ENCODE results near the gene NUP43.

The NUP43 gene

DNA sequence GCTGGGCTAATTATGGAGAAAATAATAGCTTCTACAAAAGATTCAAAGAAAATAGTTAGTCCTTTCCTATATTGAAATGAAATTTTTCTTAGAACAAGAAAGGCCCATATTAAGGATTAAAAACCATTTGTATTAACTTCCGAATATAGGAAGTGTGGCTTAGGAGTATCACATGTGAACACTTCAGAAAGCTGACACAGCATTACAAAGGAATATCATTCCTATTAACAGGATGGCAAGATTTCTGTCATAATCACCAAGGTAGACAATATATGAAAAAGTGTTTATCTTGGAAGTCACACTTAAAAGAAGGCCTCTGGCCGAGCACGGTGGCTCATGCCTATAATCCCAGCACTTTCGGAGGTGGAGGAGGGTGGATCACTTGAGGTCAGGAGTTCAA is 23.1 kb downstream of the NUP43 start:
- no peak overlapping the region for H3K9ac ChIP-seq (ENCODE audit: low read depth, low read length, poor library complexity, severe bottlenecking)
- no peaks in the 10 kb centered on the region for H3K9me3 ChIP-seq (ENCODE audit: insufficient read depth, low read depth, low read length)
- H3K36me3 ChIP-seq (ENCODE audit: insufficient read depth, low read length), result peaks cover 30% of the 10 kb centered on the region
- H3K27me3 ChIP-seq (ENCODE audit: insufficient read depth, low read length, poor library complexity, severe bottlenecking), result no peaks in the 10 kb centered on the region
- H3K4me3 ChIP-seq (ENCODE audit: low read length, poor library complexity, severe bottlenecking), result no peak overlapping the region
- H4K20me1 ChIP-seq (ENCODE audit: insufficient read depth, low read length, poor library complexity, severe bottlenecking), result no peaks in the 10 kb centered on the region
- H2AFZ ChIP-seq (ENCODE audit: low read length), result no peak overlapping the region
- peaks cover 2% of the 10 kb centered on the region; the same call in 1 of the 2 replicates for H3F3A ChIP-seq (ENCODE audit: low read depth)
- H3K4me2 ChIP-seq (ENCODE audit: low read depth, low read length, poor library complexity, severe bottlenecking), result no peak overlapping the region
- TF ChIP-seq, protein P1, sequence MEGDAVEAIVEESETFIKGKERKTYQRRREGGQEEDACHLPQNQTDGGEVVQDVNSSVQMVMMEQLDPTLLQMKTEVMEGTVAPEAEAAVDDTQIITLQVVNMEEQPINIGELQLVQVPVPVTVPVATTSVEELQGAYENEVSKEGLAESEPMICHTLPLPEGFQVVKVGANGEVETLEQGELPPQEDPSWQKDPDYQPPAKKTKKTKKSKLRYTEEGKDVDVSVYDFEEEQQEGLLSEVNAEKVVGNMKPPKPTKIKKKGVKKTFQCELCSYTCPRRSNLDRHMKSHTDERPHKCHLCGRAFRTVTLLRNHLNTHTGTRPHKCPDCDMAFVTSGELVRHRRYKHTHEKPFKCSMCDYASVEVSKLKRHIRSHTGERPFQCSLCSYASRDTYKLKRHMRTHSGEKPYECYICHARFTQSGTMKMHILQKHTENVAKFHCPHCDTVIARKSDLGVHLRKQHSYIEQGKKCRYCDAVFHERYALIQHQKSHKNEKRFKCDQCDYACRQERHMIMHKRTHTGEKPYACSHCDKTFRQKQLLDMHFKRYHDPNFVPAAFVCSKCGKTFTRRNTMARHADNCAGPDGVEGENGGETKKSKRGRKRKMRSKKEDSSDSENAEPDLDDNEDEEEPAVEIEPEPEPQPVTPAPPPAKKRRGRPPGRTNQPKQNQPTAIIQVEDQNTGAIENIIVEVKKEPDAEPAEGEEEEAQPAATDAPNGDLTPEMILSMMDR (conservative IDR thresholded peaks at IDR 0.05; ENCODE audit: low read length), result no peak
- TF ChIP-seq EZH2phosphoT487 (IDR thresholded peaks at IDR 0.05; ENCODE audit: borderline replicate concordance), result no peak
- H3K79me2 ChIP-seq (ENCODE audit: insufficient read depth, low read length), result peaks cover 10% of the 10 kb centered on the region; the same call in 1 of the 2 replicates
- H3K9me2 ChIP-seq (replicated peaks; ENCODE audit: low read depth, low read length), result no peaks in the 10 kb centered on the region
- peaks cover 17% of the 10 kb centered on the region for H3K4me1 ChIP-seq (ENCODE audit: insufficient read depth, low read length, poor library complexity, severe bottlenecking)

DNA sequence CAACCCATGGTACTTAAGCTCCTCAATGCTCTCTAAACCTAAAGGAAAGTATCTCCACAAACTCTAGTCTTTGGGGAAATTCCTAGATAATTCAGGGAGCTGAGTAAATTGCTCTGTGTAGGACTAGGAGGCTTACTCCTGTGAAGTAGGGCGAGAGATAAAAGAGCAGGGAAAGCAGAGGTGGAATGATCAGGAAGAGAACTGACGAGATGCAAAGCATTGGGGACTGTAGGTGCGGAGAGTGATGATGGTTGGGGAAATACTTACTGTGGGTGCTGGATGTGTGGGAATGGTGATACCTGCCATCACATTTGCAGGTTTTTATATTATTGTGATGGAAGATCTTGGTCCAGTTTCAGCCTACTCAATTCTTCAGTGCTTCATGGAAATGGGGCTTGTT is 26.8 kb downstream of the NUP43 start:
- peaks cover 28% of the 10 kb centered on the region for H4K20me1 ChIP-seq (ENCODE audit: insufficient read depth, low read length, poor library complexity, severe bottlenecking)
- H3K9me3 ChIP-seq (ENCODE audit: insufficient read depth, low read depth, low read length), result no peaks in the 10 kb centered on the region
- H3K9ac ChIP-seq (ENCODE audit: low read depth, low read length, poor library complexity, severe bottlenecking), result peak overlapping the region; percentile 28
- no peaks in the 10 kb centered on the region for H3K9me2 ChIP-seq (replicated peaks; ENCODE audit: low read depth, low read length)
- peaks cover 5% of the 10 kb centered on the region; the same call in 1 of the 2 replicates for H3K36me3 ChIP-seq (ENCODE audit: insufficient read depth, low read length)
- no peak overlapping the region for H3K4me3 ChIP-seq (ENCODE audit: low read length, poor library complexity, severe bottlenecking)
- H3F3A ChIP-seq (ENCODE audit: low read depth), result no peaks in the 10 kb centered on the region
- peaks cover 48% of the 10 kb centered on the region for H3K79me2 ChIP-seq (ENCODE audit: insufficient read depth, low read length)
- H3K4me1 ChIP-seq (ENCODE audit: insufficient read depth, low read length, poor library complexity, severe bottlenecking), result peaks cover 20% of the 10 kb centered on the region
- H3K4me2 ChIP-seq (ENCODE audit: low read depth, low read length, poor library complexity, severe bottlenecking), result no peak overlapping the region
- TF ChIP-seq, protein P1 (conservative IDR thresholded peaks at IDR 0.05; ENCODE audit: low read length), result no peak
- no peak for TF ChIP-seq EZH2phosphoT487 (IDR thresholded peaks at IDR 0.05; ENCODE audit: borderline replicate concordance)
- H3K27me3 ChIP-seq (ENCODE audit: insufficient read depth, low read length, poor library complexity, severe bottlenecking), result no peaks in the 10 kb centered on the region
- H2AFZ ChIP-seq (ENCODE audit: low read length), result no peak overlapping the region

DNA sequence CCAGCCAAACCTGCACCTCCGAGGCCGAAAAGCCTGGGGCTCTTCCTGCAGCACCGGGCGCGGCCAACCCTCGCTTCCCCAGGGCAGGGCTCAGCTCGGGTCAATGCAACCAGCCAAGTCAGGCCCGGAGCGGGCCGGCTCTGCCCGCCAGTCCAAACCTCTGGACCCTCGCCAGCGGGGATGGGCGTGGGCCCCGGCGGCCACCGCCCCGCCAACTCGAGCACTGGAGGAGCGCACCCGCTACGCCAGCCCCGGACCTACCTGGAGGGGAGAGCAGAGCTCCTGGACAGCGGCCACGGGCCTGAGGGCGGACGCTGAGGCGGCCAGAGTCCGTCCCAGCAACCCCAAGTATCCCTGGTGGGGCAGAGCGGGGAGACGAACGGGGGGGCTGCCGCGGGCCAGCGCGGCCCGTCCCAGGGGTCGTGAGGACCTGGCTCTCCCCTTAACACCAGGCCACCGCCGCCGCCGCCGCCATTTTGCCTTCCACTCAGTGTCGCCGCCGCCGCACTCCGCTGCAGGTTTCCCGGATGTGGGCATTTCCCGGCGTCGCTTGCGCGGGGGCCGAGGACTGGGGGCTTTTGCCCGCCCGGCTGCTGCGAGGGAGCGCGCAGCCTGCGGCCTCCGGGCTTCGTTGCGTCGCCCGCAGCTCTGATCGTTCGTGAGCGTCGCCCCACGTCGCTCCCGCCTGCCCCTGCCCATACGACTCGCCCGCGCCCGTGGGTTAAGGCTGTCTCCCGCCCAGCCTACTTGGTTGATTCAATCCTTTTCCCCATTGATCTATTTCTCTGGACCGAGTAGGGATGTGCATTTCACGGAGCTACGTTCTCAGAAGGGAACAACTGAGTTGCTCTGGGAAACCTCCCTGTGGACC is 28.5 kb downstream of the NUP43 start, which contains the start of gene LATS1:
Gene LATS1 (minus strand): TSS at position 514 of the 871 bp plus-strand sequence. CDS start 15,975 bp downstream, outside the sequence.
- no peaks in the 10 kb centered on the region for H3K9me3 ChIP-seq (ENCODE audit: insufficient read depth, low read depth, low read length)
- H3K36me3 ChIP-seq (ENCODE audit: insufficient read depth, low read length), result no peaks in the 10 kb centered on the region; the same call in 1 of the 2 replicates
- H3K27me3 ChIP-seq (ENCODE audit: insufficient read depth, low read length, poor library complexity, severe bottlenecking), result no peaks in the 10 kb centered on the region
- TF ChIP-seq, protein P1 (conservative IDR thresholded peaks at IDR 0.05; ENCODE audit: low read length), result no peak
- no peak for TF ChIP-seq EZH2phosphoT487 (IDR thresholded peaks at IDR 0.05; ENCODE audit: borderline replicate concordance)
- peak within 1 kb of the TSS; percentile 75 for H2AFZ ChIP-seq (ENCODE audit: low read length)
- no peaks in the 10 kb centered on the region for H3K9me2 ChIP-seq (replicated peaks; ENCODE audit: low read depth, low read length)
- peaks cover 65% of the 10 kb centered on the region for H3K79me2 ChIP-seq (ENCODE audit: insufficient read depth, low read length)
- H3K4me3 ChIP-seq (ENCODE audit: low read length, poor library complexity, severe bottlenecking), result peak within 1 kb of the TSS; percentile 81
- H3K4me1 ChIP-seq (ENCODE audit: insufficient read depth, low read length, poor library complexity, severe bottlenecking), result peaks cover 25% of the 10 kb centered on the region
- peak within 1 kb of the TSS; percentile 91 for H3K9ac ChIP-seq (ENCODE audit: low read depth, low read length, poor library complexity, severe bottlenecking)
- peak within 1 kb of the TSS; percentile 93 for H3K4me2 ChIP-seq (ENCODE audit: low read depth, low read length, poor library complexity, severe bottlenecking)
- no peaks in the 10 kb centered on the region for H3F3A ChIP-seq (ENCODE audit: low read depth)
- peaks cover 43% of the 10 kb centered on the region for H4K20me1 ChIP-seq (ENCODE audit: insufficient read depth, low read length, poor library complexity, severe bottlenecking)
